ENCODE data around the gene FGD2. TPM values are rescaled to one million over a fixed set of nuclear protein-coding genes. Genes with fewer than 3 reads are reported as not detected.

The FGD2 gene
- total and polyA plus RNA-seq, 11 donors: 1.4 to 45.8 (median 4.9) TPM

DNA sequence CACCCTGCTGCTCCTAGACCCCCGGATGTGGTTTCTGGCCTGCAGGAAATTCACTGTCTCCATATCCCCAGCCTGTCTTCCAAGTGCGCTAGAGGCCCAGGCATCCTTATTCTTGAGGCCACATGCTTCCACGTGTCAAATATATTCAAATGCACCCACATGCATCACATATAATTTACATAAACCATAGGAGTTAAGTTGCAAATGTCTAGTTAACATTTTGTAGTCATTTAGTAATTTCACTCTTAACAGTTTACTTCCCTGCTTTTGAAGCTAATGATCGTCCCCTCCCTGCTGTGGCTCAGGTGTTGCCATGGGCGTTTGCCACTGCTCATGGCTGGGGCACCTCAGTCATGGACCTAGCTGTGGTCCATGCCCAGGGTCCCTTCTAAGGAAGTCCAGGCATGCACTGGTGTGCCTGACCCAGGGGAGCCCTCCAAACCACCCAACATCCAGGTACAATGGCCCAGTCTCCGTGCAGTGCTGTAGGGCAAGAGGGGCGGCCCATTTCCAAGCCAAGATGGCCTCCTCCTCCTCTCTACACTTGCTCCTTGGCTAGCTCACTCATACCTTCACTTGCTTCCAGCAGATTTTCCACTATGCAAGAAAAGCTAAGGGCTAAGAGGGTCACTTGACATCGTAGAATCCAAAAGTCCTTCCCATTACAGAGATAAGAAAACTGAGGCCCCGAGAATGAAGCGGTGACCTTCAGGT lies 42.4 kb downstream of the FGD2 start:
- Histone ChIP-seq H3K27ac (peak overlapping the region in 1 of 12 donors; percentile 93), H3K4me3 (no peak overlapping the region), H3K27me3 (no peaks in the 10 kb centered on the region), H3K4me1 (peaks cover 0 to 55% (median 14%) of the 10 kb centered on the region in 12 donors), H3K9me3 (no peaks in the 10 kb centered on the region), H3K36me3 (no peaks in the 10 kb centered on the region)
- ATAC-seq (no peak), DNase-seq (no peak)
- 89 to 95% (median 90%) methylated on average over 10 of the region's 10 CpGs for WGBS, 4 donors
- TF ChIP-seq, protein P1, sequence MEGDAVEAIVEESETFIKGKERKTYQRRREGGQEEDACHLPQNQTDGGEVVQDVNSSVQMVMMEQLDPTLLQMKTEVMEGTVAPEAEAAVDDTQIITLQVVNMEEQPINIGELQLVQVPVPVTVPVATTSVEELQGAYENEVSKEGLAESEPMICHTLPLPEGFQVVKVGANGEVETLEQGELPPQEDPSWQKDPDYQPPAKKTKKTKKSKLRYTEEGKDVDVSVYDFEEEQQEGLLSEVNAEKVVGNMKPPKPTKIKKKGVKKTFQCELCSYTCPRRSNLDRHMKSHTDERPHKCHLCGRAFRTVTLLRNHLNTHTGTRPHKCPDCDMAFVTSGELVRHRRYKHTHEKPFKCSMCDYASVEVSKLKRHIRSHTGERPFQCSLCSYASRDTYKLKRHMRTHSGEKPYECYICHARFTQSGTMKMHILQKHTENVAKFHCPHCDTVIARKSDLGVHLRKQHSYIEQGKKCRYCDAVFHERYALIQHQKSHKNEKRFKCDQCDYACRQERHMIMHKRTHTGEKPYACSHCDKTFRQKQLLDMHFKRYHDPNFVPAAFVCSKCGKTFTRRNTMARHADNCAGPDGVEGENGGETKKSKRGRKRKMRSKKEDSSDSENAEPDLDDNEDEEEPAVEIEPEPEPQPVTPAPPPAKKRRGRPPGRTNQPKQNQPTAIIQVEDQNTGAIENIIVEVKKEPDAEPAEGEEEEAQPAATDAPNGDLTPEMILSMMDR (IDR thresholded peaks at IDR 0.05): no peak
- no peak for TF ChIP-seq POLR2A (IDR thresholded peaks at IDR 0.05)
- intact Hi-C loops (cut with DNase I): loop anchor here in 1 of 10 donors (2.0 kb wide), 1 partner anchor 27 kb away; no protein-coding TSS in a partner anchor

DNA sequence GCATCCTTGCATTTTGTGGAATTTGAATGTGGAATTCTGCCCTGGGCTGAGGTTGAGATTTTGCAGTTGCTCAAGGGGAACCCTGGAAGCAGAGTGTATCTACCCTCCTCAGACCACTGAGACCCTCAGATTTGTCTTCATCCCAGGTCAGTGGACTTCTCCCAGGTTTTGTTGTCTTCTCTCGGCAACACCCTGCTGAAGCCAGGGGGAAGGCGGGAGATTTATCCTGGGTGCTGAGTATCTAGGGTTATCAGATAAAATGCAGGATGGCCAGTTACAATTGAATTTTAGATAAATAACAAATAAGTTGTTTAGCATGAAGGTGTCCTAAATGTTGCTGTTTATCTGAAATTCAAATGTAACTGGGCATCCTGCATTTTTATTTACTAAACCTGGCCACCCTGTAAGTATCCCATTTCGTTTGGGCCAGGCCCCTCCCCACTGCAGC lies 43.0 kb downstream of the FGD2 start:
- ATAC-seq: no peak

DNA sequence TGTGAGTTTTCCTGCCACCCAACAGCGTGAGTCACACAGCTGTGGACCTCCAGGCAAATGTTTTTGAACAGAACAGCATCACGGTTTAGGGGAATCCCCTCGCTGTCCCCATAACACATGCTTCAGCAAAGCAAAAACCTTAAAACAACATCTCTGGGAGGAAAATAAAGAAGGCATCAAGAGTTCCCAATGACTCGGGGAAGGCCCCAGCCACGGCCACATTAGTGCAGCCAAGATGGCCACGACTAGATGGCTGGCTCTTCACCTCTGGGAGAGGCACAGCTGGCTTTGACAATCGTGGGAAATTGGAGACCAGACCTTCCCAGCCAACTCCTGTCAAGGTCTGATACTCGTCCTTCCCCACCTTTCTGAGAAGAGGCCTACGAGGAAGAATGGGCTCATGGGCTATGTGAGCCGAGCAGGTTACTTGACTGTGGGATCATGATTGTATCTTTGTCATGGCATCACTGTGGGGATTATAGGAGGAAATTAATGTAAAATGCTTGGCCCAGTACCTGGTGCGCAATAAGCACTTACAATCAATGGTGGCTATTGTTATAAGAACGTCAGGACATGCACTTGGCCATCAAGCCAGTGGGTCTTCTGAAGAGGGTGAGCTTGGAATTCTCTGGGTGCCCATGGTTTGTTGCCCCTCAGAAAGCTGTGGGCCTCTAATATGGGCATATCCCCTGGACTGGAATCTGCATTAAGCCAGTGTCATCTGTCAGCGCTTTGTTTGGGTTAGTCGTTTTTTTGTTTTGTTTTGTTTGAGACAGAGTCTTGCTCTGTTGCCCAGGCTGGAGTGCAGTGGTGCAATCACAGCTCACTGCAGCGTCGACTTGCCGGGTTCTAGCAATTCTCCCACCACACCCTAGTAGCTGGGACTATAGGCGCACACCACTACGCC lies 43.6 kb downstream of the FGD2 start:
- Histone ChIP-seq H3K27me3 (no peaks in the 10 kb centered on the region), H3K9me3 (no peaks in the 10 kb centered on the region), H3K4me3 (peak overlapping the region in 1 of 12 donors; percentile 36), H3K4me1 (peaks cover 0 to 55% (median 14%) of the 10 kb centered on the region in 12 donors), H3K36me3 (no peaks in the 10 kb centered on the region), H3K27ac (peak overlapping the region in 8 of 12 donors; percentile 8 to 93 (median 31))
- TF ChIP-seq, protein P1 (IDR thresholded peaks at IDR 0.05): no peak
- TF ChIP-seq POLR2A (IDR thresholded peaks at IDR 0.05): no peak
- ATAC-seq (peak in 3 of 4 donors; percentile 22 to 65 (median 53)), DNase-seq (peak in 3 of 5 donors; percentile 35 to 66 (median 65))
- WGBS, 4 donors: 81 to 89% (median 83%) methylated on average over 19 of the region's 19 CpGs
- intact Hi-C loops (cut with DNase I): loop anchor here in 1 of 10 donors (2.0 kb wide), 1 partner anchor 28 kb away; no protein-coding TSS in a partner anchor

More for the DNA sequence above, 43.0 kb downstream of the FGD2 start:
- TF ChIP-seq, protein P1 (IDR thresholded peaks at IDR 0.05): no peak
- no peak for TF ChIP-seq POLR2A (IDR thresholded peaks at IDR 0.05)
- no peak for DNase-seq
- Histone ChIP-seq H3K27ac (peak overlapping the region in 1 of 12 donors; percentile 93), H3K36me3 (no peaks in the 10 kb centered on the region), H3K4me1 (peaks cover 0 to 55% (median 14%) of the 10 kb centered on the region in 12 donors), H3K27me3 (no peaks in the 10 kb centered on the region), H3K9me3 (no peaks in the 10 kb centered on the region), H3K4me3 (no peak overlapping the region)
- WGBS, 4 donors: 63 to 79% (median 71%) methylated on average over 3 of the region's 3 CpGs
- intact Hi-C loops (cut with DNase I): loop anchor here in 1 of 10 donors (2.0 kb wide), 1 partner anchor 28 kb away; no protein-coding TSS in a partner anchor
